GM12878 (cell line): ENCODE measurements around the gene CLCNKA. TPM values are rescaled to one million over a fixed set of nuclear protein-coding genes. Genes with fewer than 3 reads are reported as not detected.

Experiments
- ATAC-seq: fragments of 200-7000 bp; cut with Tn5 transposase; 3 replicates; pipeline ENCODE4 v1.9.1; 2020; ENCODE audit warnings: mild to moderate bottlenecking, moderate library complexity
- BruUV-seq: library from RNA; stranded (reverse); fragments of 400-500 nt; replicated peaks from 2 replicates; lab custom pipeline; 2021; lab: Mats Ljungman, UMichigan
- CTCF ChIA-PET: fragments of 300-600 bp; sonication (Branson Sonifier 250); formaldehyde crosslinking; extraction: SDS; loops from one replicate; lab custom pipeline; 2021; ENCODE audit warnings: inconsistent platforms; lab: Yijun Ruan, JAX
- POLR2A ChIA-PET: fragments of 350-600 bp; formaldehyde crosslinking; extraction: SDS; loops from one replicate; lab custom pipeline; 2021; ENCODE audit warnings: inconsistent platforms; lab: Charles Lee
- RAD21 ChIA-PET: fragments of 300-600 bp; sonication (Branson Sonifier 250); formaldehyde crosslinking; loops from one replicate; lab custom pipeline; 2023; ENCODE audit warnings: antibody characterized with exemption; ENCODE audit not compliant: unreplicated experiment; lab: Charles Lee
- SMC1A ChIA-PET: fragments of 300-600 bp; sonication (Branson Sonifier 250); formaldehyde crosslinking; loops from one replicate; lab custom pipeline; 2023; ENCODE audit not compliant: unreplicated experiment, uncharacterized antibody; lab: Charles Lee
- DNase-seq: peaks from one replicate; pipeline ENCODE4 v3.0.0-alpha.2; 2011; ENCODE audit warnings: low read depth, low spot score
- FAIRE-seq: peaks from 3 replicates; lab custom pipeline; 2011; peaks lifted over from hg19 to GRCh38; lab: Jason Lieb, UNC
- H2AFZ ChIP-seq: 2 replicates; pipeline ENCODE4 v1.6.0; 2011; ENCODE audit warnings: low read depth, low read length, control low read depth; ENCODE audit not compliant: control insufficient read depth
- H3K27ac ChIP-seq: 2 replicates; pipeline ENCODE4 v1.5.1; 2011; ENCODE audit warnings: control low read depth; ENCODE audit not compliant: control insufficient read depth, insufficient read depth
- H3K27me3 ChIP-seq, 2 experiments: replicated peaks in 1 of 2; 2 replicates each; pipeline versions ENCODE4 v1.6.0 to v1.6.1; 2011; ENCODE audit warnings: low read length in 1 of 2; ENCODE audit not compliant: control insufficient read depth in 2 of 2, insufficient read depth in 2 of 2
- H3K36me3 ChIP-seq, 2 experiments: 2 replicates each; pipeline ENCODE4 v1.5.1; 2011; ENCODE audit warnings: low read length in 1 of 2; ENCODE audit not compliant: control insufficient read depth in 2 of 2, insufficient read depth in 2 of 2
- H3K4me1 ChIP-seq: 2 replicates; pipeline ENCODE4 v1.6.1; 2011; ENCODE audit warnings: mild to moderate bottlenecking, low read length, moderate library complexity, mixed read lengths; ENCODE audit not compliant: control insufficient read depth, insufficient read depth
- H3K4me2 ChIP-seq: 2 replicates; pipeline ENCODE4 v1.6.0; 2011; ENCODE audit warnings: control low read depth; ENCODE audit not compliant: control insufficient read depth, insufficient read depth
- H3K4me3 ChIP-seq: fragments of 200-600 bp; sonication (generic); 2 replicates; pipeline ENCODE4 v1.5.1; 2016
- H3K79me2 ChIP-seq: 2 replicates; pipeline ENCODE4 v1.6.0; 2011; ENCODE audit warnings: low read length; ENCODE audit not compliant: control insufficient read depth, insufficient read depth
- H3K9ac ChIP-seq: 2 replicates; pipeline ENCODE4 v1.8.0; 2011; ENCODE audit warnings: low read length, control low read depth, mixed read lengths; ENCODE audit not compliant: control insufficient read depth, insufficient read depth
- H3K9me3 ChIP-seq: replicated peaks from 3 replicates; pipeline ENCODE4 v1.5.1; 2011; ENCODE audit warnings: mild to moderate bottlenecking, low read length; ENCODE audit not compliant: control insufficient read depth, insufficient read depth
- H4K20me1 ChIP-seq: 2 replicates; pipeline ENCODE4 v1.6.0; 2011; ENCODE audit not compliant: control insufficient read depth, insufficient read depth
- EGR1 ChIP-seq, 2 experiments: IDR thresholded peaks; 1 replicate in 1 of 2; 2 replicates in 1 of 2; pipeline ENCODE4 v1.6.1; 2011 to 2012; ENCODE audit warnings: low read depth in 2 of 2, low read length in 2 of 2, borderline replicate concordance in 1 of 2, mild to moderate bottlenecking in 1 of 2, moderate library complexity in 1 of 2
- HCFC1 ChIP-seq: fragments of 150-350 bp; IDR thresholded peaks from 2 replicates; pipeline ENCODE4 v1.6.1; 2014; ENCODE audit warnings: low read length
- MAX ChIP-seq: IDR thresholded peaks from 2 replicates; pipeline ENCODE4 v1.6.1; 2012; ENCODE audit warnings: low read depth, low read length, improper control_type of control experiment
- MEF2B ChIP-seq: fragments of 450-650 bp; IDR thresholded peaks from 2 replicates; pipeline ENCODE4 v1.6.1; 2018; ENCODE audit warnings: mild to moderate bottlenecking, moderate library complexity; ENCODE audit not compliant: partially characterized antibody, poor library complexity, severe bottlenecking
- NFYA ChIP-seq: IDR thresholded peaks from 2 replicates; pipeline ENCODE4 v1.6.1; 2011; ENCODE audit warnings: low read depth, mild to moderate bottlenecking, low read length, improper control_type of control experiment, borderline replicate concordance
- SIX5 ChIP-seq: IDR thresholded peaks from 2 replicates; pipeline ENCODE4 v1.6.1; 2011; ENCODE audit warnings: mild to moderate bottlenecking, low read depth, low read length, moderate library complexity; ENCODE audit not compliant: severe bottlenecking
- WGBS: methylation state at CpG from one replicate; pipeline ENCODE4 v1.1.6; 2016; ENCODE audit warnings: low lambda C conversion rate; ENCODE audit not compliant: insufficient replicate concordance, insufficient coverage; ENCODE audit errors: missing lambda C conversion rate; 5-methylcytosine and 5-hydroxymethylcytosine counted together
- in situ Hi-C: fragments of 300-500 bp; cut with MboI; formaldehyde crosslinking; loops from 9 replicates; pipeline ENCODE4 v1.14.3; 2018; ENCODE audit warnings: mixed read lengths
- intact Hi-C: fragments of 100-400 bp; cut with micrococcal nuclease; formaldehyde crosslinking; loops from one replicate; pipeline ENCODE4 v1.14.2; 2022; ENCODE audit not compliant: unreplicated experiment
- polyA plus RNA-seq, 11 experiments: library from polyadenylated mRNA; depleted of rRNA in 4 of 11; unstranded in 6 of 11; stranded (reverse) in 5 of 11; fragments of >200 nt; fragmentation: Nextera tagmentation in 4 of 11; fragmentation: Illumina TruSeq in 1 of 11; extraction: Ambion mirVana in 4 of 11; extraction: Trizol in 1 of 11; gene quantifications; 1 replicate in 1 of 11; 2 replicates in 10 of 11; pipeline versions ENCODE4 v1.2.1 to v1.2.3, GENCODE V29; 2011 to 2016; ENCODE audit warnings: inconsistent platforms in 2 of 11, missing spikeins in 2 of 11, low read depth in 1 of 11
- total RNA-seq, 4 experiments: library from RNA; depleted of rRNA in 3 of 4; stranded (reverse); fragments of >200 nt in 3 of 4; fragmentation: Illumina TruSeq in 1 of 4; extraction: Trizol in 1 of 4; gene quantifications; 2 replicates each; pipeline versions ENCODE4 v1.2.1 to v1.2.3, GENCODE V29; 2013 to 2021
- TF ChIP-seq, protein P1 (sequence below): fragments of 450-650 bp; IDR thresholded peaks from 2 replicates; pipeline ENCODE4 v1.6.1; 2017; ENCODE audit warnings: mild to moderate bottlenecking

The CLCNKA gene
- total and polyA plus RNA-seq, 10 of the 15 experiments (the other 5 are each of a cell fraction or from before 2014, with no cell fraction given): 0.02 to 0.15 (median 0.08) TPM; not detected in 6

GRCh38 chr1:16005597-16005996, 16.2 kb upstream of the CLCNKA start:
- Histone ChIP-seq H3K9ac (no peak overlapping the region), H3K4me1 (peaks cover 20% of the 10 kb centered on the region), H3K79me2 (no peaks in the 10 kb centered on the region), H3K4me3 (no peak overlapping the region), H3K36me3 (no peaks in the 10 kb centered on the region), H4K20me1 (no peaks in the 10 kb centered on the region), H3K4me2 (no peak overlapping the region), H3K9me3 (no peaks in the 10 kb centered on the region), H3K27ac (no peak overlapping the region), H2AFZ (no peak overlapping the region; the same call in 1 of the 2 replicates), H3K27me3 (no peaks in the 10 kb centered on the region; a peak in 1 of 4 replicates)
- ATAC-seq: no peak
- CTCF ChIA-PET: interaction anchor here (0.6 to 7.5 kb wide), 13 partner anchors 26 to 214 kb away, joined by 3 to 81 read pairs (median 4); partner anchors contain the start of genes UQCRHL and ZBTB17
- SMC1A ChIA-PET: interaction anchor here (0.9 to 6.5 kb wide), 9 partner anchors 8 to 217 kb away, joined by 3 to 57 read pairs (median 4); no protein-coding TSS in a partner anchor
- in situ Hi-C loops (no loop called here), intact Hi-C loops (loop anchor here (5.0 kb wide), 1 partner anchor 203 kb away; no protein-coding TSS in a partner anchor)
- no peak for DNase-seq
- BruUV-seq: no TSS peak
- TF ChIP-seq HCFC1 (no peak), EGR1 (IDR thresholded peaks at IDR 0.05; ENCODE audit: borderline replicate concordance in 1 of 2, low read depth in 2 of 2, low read length in 2 of 2) (no peak), MEF2B (peak; percentile 34), NFYA (no peak), SIX5 (no peak), MAX (no peak)
- TF ChIP-seq, protein P1, sequence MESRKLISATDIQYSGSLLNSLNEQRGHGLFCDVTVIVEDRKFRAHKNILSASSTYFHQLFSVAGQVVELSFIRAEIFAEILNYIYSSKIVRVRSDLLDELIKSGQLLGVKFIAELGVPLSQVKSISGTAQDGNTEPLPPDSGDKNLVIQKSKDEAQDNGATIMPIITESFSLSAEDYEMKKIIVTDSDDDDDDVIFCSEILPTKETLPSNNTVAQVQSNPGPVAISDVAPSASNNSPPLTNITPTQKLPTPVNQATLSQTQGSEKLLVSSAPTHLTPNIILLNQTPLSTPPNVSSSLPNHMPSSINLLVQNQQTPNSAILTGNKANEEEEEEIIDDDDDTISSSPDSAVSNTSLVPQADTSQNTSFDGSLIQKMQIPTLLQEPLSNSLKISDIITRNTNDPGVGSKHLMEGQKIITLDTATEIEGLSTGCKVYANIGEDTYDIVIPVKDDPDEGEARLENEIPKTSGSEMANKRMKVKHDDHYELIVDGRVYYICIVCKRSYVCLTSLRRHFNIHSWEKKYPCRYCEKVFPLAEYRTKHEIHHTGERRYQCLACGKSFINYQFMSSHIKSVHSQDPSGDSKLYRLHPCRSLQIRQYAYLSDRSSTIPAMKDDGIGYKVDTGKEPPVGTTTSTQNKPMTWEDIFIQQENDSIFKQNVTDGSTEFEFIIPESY: no peak
- no peak for FAIRE-seq
- WGBS: 0% methylated on average over 5 of the region's 5 CpGs
- RAD21 ChIA-PET: interaction anchor here (0.9 to 2.0 kb wide), 7 partner anchors 31 to 202 kb away, joined by 3 to 8 read pairs (median 6); no protein-coding TSS in a partner anchor
- POLR2A ChIA-PET: interaction anchor here (1.2 kb wide), 1 partner anchor 33 kb away, joined by 3 read pairs; no protein-coding TSS in a partner anchor
